AG04450 (cell line): ENCODE results near the gene FHL3. TPM values are rescaled to one million over a fixed set of nuclear protein-coding genes. Genes with fewer than 3 reads are reported as not detected.
A peak's percentile ranks its signal among the peaks of the same experiment; 100 is the strongest.

ENCODE experiments used
- CTCF ChIA-PET: fragments of 300-600, 350-600 bp; formaldehyde crosslinking; extraction: SDS; loops from one replicate; lab custom pipeline; 2022; ENCODE audit warnings: antibody characterized with exemption, inconsistent platforms; lab: Charles Lee
- POLR2A ChIA-PET: fragments of 350-600 bp; formaldehyde crosslinking; extraction: SDS; loops from one replicate; lab custom pipeline; 2021; ENCODE audit warnings: antibody characterized with exemption, inconsistent platforms; lab: Yijun Ruan, JAX
- DNase-seq: peaks from one replicate; pipeline ENCODE4 v3.0.0-alpha.2; 2011; ENCODE audit warnings: low read depth, low spot score
- H3K27ac ChIP-seq: one replicate; pipeline ENCODE4 v1.5.1; 2012; ENCODE audit warnings: low read depth, low read length, control low read depth
- H3K27me3 ChIP-seq: one replicate; pipeline ENCODE4 v1.6.0; 2012; ENCODE audit warnings: low read length; ENCODE audit not compliant: control insufficient read depth, insufficient read depth
- H3K4me3 ChIP-seq: 2 replicates; pipeline ENCODE4 v1.5.1; 2011; ENCODE audit warnings: mild to moderate bottlenecking, low read depth, low read length, control low read depth
- H3K9me3 ChIP-seq: 2 replicates; pipeline ENCODE4 v1.5.1; 2012; ENCODE audit warnings: low read length; ENCODE audit not compliant: control insufficient read depth, insufficient read depth
- CTCF ChIP-seq: IDR thresholded peaks from 2 replicates; pipeline ENCODE4 v1.5.1; 2011; ENCODE audit warnings: low read depth, low read length, control low read depth, inconsistent platforms
- polyA plus RNA-seq: library from polyadenylated mRNA; depleted of rRNA; stranded (reverse); fragments of >200 nt; gene quantifications from 2 replicates; pipeline ENCODE4 v1.2.3, GENCODE V29; 2011

FHL3 gene
- polyA plus RNA-seq, 1 experiment: 10.0 TPM

- no peak for DNase-seq
- ChIA-PET CTCF (no interaction called here), POLR2A (no interaction called here)
- TF ChIP-seq CTCF: no peak
- Histone ChIP-seq H3K4me3 (no peak overlapping the region), H3K27ac (no peak overlapping the region), H3K27me3 (peaks cover 2% of the 10 kb centered on the region), H3K9me3 (no peaks in the 10 kb centered on the region; the same call in 1 of the 2 replicates)
Measured at GRCh38 chr1:38031513-38031866, 26.2 kb upstream of the FHL3 start.

- DNase-seq: no peak
- CTCF ChIA-PET: interaction anchor here (0.8 to 4.8 kb wide), 3 partner anchors 11 to 805 kb away, joined by 3 to 39 read pairs (median 6); no protein-coding TSS in a partner anchor
- H3K9me3 ChIP-seq: no peaks in the 10 kb centered on the region; the same call in 1 of the 2 replicates
- POLR2A ChIA-PET: interaction anchor here (0.8 to 1.2 kb wide), 5 partner anchors 11 to 804 kb away, joined by 3 to 4 read pairs (median 3); no protein-coding TSS in a partner anchor
- H3K27me3 ChIP-seq: no peaks in the 10 kb centered on the region
- TF ChIP-seq CTCF: no peak
- H3K4me3 ChIP-seq: no peak overlapping the region
- H3K27ac ChIP-seq: peak overlapping the region; percentile 80
Measured at GRCh38 chr1:38030596-38031512, 25.5 kb upstream of the FHL3 start.

GRCh38 chr1:38029685-38030511 lies 24.6 kb upstream of the FHL3 start:
- CTCF ChIA-PET: interaction anchor here (0.8 to 4.8 kb wide), 5 partner anchors 11 to 808 kb away, joined by 3 to 39 read pairs (median 4); no protein-coding TSS in a partner anchor
- Histone ChIP-seq H3K27me3 (no peaks in the 10 kb centered on the region), H3K27ac (peak overlapping the region; percentile 80), H3K4me3 (0 out of 2 replicates have a peak overlapping the region, but pooled peaks have one; percentile 10), H3K9me3 (no peaks in the 10 kb centered on the region; the same call in 1 of the 2 replicates)
- TF ChIP-seq CTCF: no peak
- POLR2A ChIA-PET: interaction anchor here (0.8 to 1.2 kb wide), 6 partner anchors 9 to 805 kb away, joined by 3 to 4 read pairs (median 4); no protein-coding TSS in a partner anchor
- no peak for DNase-seq

GRCh38 chr1:38029081-38029681 lies 23.9 kb upstream of the FHL3 start:
- CTCF ChIA-PET: interaction anchor here (1.0 to 4.8 kb wide), 3 partner anchors 10 to 808 kb away, joined by 3 to 39 read pairs (median 18); no protein-coding TSS in a partner anchor
- Histone ChIP-seq H3K9me3 (no peaks in the 10 kb centered on the region), H3K27me3 (no peaks in the 10 kb centered on the region), H3K4me3 (no peak overlapping the region), H3K27ac (peak overlapping the region; percentile 80)
- POLR2A ChIA-PET: interaction anchor here (0.9 to 1.0 kb wide), 2 partner anchors 9 to 107 kb away, joined by 3 to 4 read pairs; no protein-coding TSS in a partner anchor
- no peak for TF ChIP-seq CTCF
- DNase-seq: no peak
